ENCODE measurements around the gene GGN.
"Not testable (repeated sequence)": the region's sequence is repeated elsewhere in the genome, so short reads cannot be mapped to it uniquely, and the experiment has no call there.

GGN gene

GRCh38 chr19:38369584-38369983 lies 18.2 kb downstream of the GGN start:
- H3K36me3 ChIP-seq (replicated peaks) = no peaks in the 10 kb centered on the region
- no peak overlapping the region for H3K27ac ChIP-seq
- no peak overlapping the region for H3K4me3 ChIP-seq (ENCODE audit: low read depth, low read length)
- in situ Hi-C loops (cut with HindIII; ENCODE audit: low pct_ligation_motif_present, low sequenced_read_pairs) = no loop called here
- H3K27me3 ChIP-seq (replicated peaks) = no peaks in the 10 kb centered on the region
- no peak for DNase-seq
- no peak for TF ChIP-seq CTCF (IDR thresholded peaks at IDR 0.05; ENCODE audit: low read depth, low read length, missing control alignments)

DNA sequence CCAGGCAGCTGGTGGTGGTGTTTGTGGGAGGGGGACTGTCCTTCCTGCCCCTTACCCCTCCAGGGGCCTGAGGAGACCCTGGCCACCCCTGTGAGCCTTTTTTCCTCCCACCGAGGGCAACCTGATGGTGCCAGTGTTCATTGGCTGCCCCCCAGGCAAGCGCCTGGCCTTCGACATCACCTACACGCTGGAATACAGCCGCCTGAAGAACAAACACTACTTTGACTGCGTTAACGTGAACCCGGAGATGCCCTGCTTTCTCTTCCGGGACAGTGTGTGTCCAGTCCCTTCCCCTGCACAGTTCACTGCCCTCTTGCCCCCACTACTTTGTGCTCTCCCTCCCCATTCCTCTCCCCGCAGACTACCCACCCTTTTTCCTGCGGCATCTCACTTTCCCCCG lies 20.8 kb downstream of the GGN start:
- Histone ChIP-seq H3K36me3 (replicated peaks) (no peaks in the 10 kb centered on the region), H3K27me3 (replicated peaks) (no peaks in the 10 kb centered on the region), H3K4me3 (ENCODE audit: low read depth, low read length) (no peak overlapping the region), H3K27ac (no peak overlapping the region)
- in situ Hi-C loops (cut with HindIII; ENCODE audit: low pct_ligation_motif_present, low sequenced_read_pairs) = no loop called here
- no peak for TF ChIP-seq CTCF (IDR thresholded peaks at IDR 0.05; ENCODE audit: low read depth, low read length, missing control alignments)
- no peak for DNase-seq

- DNase-seq; H3K27ac ChIP-seq; H3K36me3 ChIP-seq (replicated peaks); H3K4me3 ChIP-seq (ENCODE audit: low read depth, low read length); in situ Hi-C loops (cut with HindIII; ENCODE audit: low pct_ligation_motif_present, low sequenced_read_pairs): not testable (repeated sequence)
- peaks cover 18% of the 10 kb centered on the region for H3K27me3 ChIP-seq (replicated peaks)
Observed at GRCh38 chr19:38362946-38363688, 24.7 kb downstream of the GGN start.

DNA sequence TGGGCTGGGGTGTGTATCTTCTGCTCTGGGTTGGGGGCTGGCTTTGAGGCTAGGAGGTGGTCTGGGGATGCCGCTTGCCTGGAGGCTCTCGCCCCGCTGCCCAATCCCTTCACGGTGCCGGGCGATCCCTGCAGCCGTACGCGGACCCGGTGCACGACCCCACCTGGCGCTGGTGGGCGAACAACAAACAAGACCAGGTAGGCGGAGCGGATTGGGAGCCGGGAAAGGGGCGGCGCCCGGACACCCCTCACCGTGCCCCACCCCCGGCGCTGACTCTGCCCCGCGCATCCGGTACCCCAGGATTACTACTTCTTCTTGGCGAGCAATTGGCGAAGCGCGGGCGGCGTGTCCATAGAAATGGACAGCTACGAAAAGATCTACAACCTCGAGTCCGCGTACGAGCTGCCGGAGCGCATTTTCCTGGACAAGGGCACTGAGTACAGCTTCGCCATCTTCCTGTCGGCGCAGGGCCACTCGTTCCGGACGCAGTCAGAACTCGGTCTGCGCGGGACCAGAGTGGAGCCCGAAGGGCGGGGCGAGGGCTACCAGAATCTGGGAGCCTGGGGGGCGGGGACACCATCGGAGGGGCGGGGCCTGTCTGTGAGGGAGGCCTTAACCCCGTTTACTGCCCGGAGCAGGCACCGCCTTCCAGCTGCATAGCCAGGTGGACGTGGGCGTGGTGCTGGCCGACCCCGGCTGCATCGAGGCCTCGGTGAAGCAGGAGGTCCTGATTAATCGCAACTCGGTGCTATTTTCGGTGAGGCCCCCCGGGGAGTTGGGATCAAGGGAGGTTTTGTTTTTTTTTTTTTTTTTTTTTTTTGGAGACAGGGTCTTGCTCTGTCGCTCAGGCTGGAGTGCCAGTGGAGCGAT lies 25.5 kb downstream of the GGN start:
- no peak for TF ChIP-seq CTCF (IDR thresholded peaks at IDR 0.05; ENCODE audit: low read depth, low read length, missing control alignments)
- in situ Hi-C loops (cut with HindIII; ENCODE audit: low pct_ligation_motif_present, low sequenced_read_pairs) = no loop called here
- H3K27ac ChIP-seq = no peak overlapping the region

GRCh38 chr19:38361633-38362075 lies 26.2 kb downstream of the GGN start:
- in situ Hi-C loops (cut with HindIII; ENCODE audit: low pct_ligation_motif_present, low sequenced_read_pairs) = no loop called here
- TF ChIP-seq CTCF (IDR thresholded peaks at IDR 0.05; ENCODE audit: low read depth, low read length, missing control alignments) = peak; percentile 28
- H3K36me3 ChIP-seq (replicated peaks) = no peaks in the 10 kb centered on the region
- peaks cover 18% of the 10 kb centered on the region for H3K27me3 ChIP-seq (replicated peaks)
- H3K4me3 ChIP-seq (ENCODE audit: low read depth, low read length) = peak overlapping the region; percentile 62
- DNase-seq = peak; percentile 59
- H3K27ac ChIP-seq = no peak overlapping the region

More for the DNA sequence above, 25.5 kb downstream of the GGN start:
- DNase-seq = peak; percentile 62
- H3K27me3 ChIP-seq (replicated peaks) = peaks cover 18% of the 10 kb centered on the region
- H3K36me3 ChIP-seq (replicated peaks) = no peaks in the 10 kb centered on the region
- H3K4me3 ChIP-seq (ENCODE audit: low read depth, low read length) = peak overlapping the region; percentile 62
